Gastroesophageal sphincter (tissue), 4 donors: ENCODE data around the gene MAN2B2. TPM values are rescaled to one million over a fixed set of nuclear protein-coding genes. Genes with fewer than 3 reads are reported as not detected.

ENCODE experiments used
- ATAC-seq: fragments of 150-250 bp; one replicate; pipeline ENCODE4 v1.9.1; 2016; ENCODE audit warnings: mild to moderate bottlenecking, moderate library complexity
- H3K27ac ChIP-seq, 4 donors: fragments of 200-600 bp; sonication (generic) in 3 of 4; 1 replicate in 3 of 4; 2 replicates in 1 of 4; pipeline ENCODE4 v1.5.1; 2016 to 2019
- H3K27me3 ChIP-seq: fragments of 200-600 bp; sonication (generic); one replicate; pipeline ENCODE4 v1.5.1; 2019
- H3K36me3 ChIP-seq, 2 donors: fragments of 200-600 bp; sonication (generic); one replicate each; pipeline ENCODE4 v1.5.1; 2019; ENCODE audit warnings: control low read depth in 1 of 2
- H3K4me1 ChIP-seq, 3 donors: fragments of 200-600 bp; sonication (generic); 1 replicate in 2 of 3; 2 replicates in 1 of 3; pipeline ENCODE4 v1.5.1; 2016 to 2019; ENCODE audit warnings: control low read depth in 2 of 3
- H3K4me3 ChIP-seq, 2 donors: fragments of 200-600 bp; sonication (generic); one replicate each; pipeline ENCODE4 v1.5.1; 2019; ENCODE audit warnings: mild to moderate bottlenecking in 1 of 2, moderate library complexity in 1 of 2
- H3K9me3 ChIP-seq, 3 donors: fragments of 200-600 bp; sonication (generic); one replicate each; pipeline ENCODE4 v1.5.1; 2017 to 2019; ENCODE audit warnings: control low read depth in 2 of 3
- EP300 ChIP-seq: sonication (generic); formaldehyde crosslinking; IDR thresholded peaks from one replicate; pipeline ENCODE4 v1.6.1; 2017; ENCODE audit warnings: antibody characterized with exemption, mild to moderate bottlenecking
- POLR2A ChIP-seq, 2 donors: fragments of 450-650 bp; IDR thresholded peaks; one replicate each; pipeline ENCODE4 v1.6.1; 2017; ENCODE audit warnings: antibody characterized with exemption in 2 of 2, mild to moderate bottlenecking in 2 of 2, moderate library complexity in 1 of 2
- POLR2AphosphoS5 ChIP-seq: sonication (generic); formaldehyde crosslinking; IDR thresholded peaks from one replicate; pipeline ENCODE4 v1.6.1; 2017; ENCODE audit warnings: antibody characterized with exemption
- WGBS, 2 donors: methylation state at CpG; one replicate each; pipeline ENCODE4 v1.1.5; 2018; ENCODE audit warnings: low coverage in 1 of 2; 5-methylcytosine and 5-hydroxymethylcytosine counted together
- total RNA-seq, 4 donors: library from RNA; depleted of rRNA; stranded (reverse); fragments of >200 nt; gene quantifications; one replicate each; pipeline ENCODE4 v1.1.0, GENCODE V29; 2016
- TF ChIP-seq, protein P1 (sequence below), 4 experiments: fragments of 200-600 bp in 2 of 4; fragments of 450-650 bp in 2 of 4; sonication (generic) in 1 of 4; IDR thresholded peaks; one replicate each; pipeline ENCODE4 v1.5.1; 2017 to 2019; ENCODE audit warnings: antibody characterized with exemption in 4 of 4, mild to moderate bottlenecking in 2 of 4, moderate library complexity in 2 of 4

Gene MAN2B2
- total RNA-seq, 4 donors from 2014 or later, result 20.3 to 39.3 (median 34.3) TPM

DNA sequence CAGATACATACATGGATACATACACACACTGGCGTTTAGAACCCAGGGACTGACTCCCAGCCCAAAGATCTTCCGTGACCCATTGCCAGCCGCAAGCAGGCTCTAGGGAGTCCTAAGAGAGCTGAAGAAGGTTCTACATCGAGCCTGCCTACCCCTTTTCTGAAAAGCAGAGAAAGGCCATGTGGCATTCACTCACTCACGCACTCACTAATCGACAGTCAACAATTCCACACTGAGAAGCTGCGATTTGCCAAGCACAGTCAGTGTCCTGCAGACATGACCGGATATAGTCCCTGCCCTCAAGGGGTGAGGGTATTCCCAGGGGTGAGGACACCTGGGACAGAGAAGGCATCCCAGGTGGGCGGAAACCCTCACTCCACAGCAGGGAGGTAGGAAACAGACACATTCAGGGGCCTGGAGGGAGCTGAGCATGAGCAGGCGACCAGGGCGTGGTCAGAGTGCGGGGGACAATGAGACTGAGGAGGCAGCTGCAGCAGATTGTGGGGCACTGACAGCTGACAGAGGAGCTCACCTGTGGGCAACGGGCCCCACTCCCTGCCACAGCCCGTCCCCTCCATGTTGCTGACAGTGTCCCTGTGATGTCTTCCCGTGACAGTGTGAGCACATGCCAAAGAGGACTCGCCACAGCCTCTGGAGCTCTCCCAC, 13.2 kb upstream of the MAN2B2 start:
- 35 to 60% methylated on average over 2 to 4 of the region's 16 CpGs for WGBS, 2 donors
- H3K9me3 ChIP-seq, result no peaks in the 10 kb centered on the region

DNA sequence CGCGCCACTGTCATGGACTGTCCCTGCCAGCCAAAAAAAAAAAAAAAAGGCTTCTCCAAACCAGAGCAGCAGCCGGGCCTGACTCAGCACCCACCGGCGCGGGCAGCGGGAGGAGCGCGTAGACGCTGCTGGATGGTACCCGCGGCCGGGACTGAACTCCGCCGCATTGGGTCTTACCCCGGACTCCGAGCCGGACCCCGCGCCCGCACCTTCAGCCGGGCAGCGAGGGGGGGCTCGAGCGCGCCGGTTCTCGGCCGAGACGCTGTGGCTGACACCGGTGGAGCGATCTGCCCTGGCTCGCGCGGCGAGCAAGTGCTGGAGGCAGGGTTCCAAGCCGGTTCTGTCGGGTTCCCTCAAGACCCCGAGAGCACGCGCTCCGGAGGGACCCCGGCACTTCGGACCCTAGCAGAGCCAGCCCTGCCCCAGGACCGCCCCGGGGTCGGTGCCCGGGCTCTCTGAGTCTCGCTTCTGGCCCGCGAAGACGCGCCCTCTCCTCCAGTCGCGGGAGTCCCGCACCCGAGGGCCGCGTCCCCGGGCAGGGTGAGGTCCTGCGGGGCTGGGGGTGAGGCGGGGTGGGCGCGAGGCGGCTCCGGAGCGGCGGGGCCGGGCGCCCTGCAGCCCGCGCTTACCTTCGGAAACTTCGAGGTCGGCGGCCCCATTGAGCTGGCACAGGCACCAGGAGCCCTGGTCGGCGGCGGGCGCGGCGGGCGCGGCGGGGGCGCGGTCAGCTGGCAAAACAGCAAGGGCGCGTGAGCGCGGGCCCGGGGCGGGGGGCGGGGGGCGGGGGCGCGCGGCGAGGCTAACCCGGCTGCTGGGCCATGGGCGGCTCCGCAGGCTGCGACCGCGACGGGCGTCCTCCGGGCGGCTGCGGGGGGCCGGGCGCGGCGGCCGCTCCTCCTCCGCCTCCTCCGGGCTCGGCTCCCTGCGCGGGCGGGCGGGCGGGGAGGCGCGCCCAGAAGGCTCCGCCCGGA, 11.8 kb upstream of the MAN2B2 start:
- peak; percentile 33 for ATAC-seq
- Histone ChIP-seq H3K36me3 (no peaks in the 10 kb centered on the region), H3K9me3 (no peaks in the 10 kb centered on the region), H3K4me1 (peaks cover 0 to 19% (median 9%) of the 10 kb centered on the region in 3 donors), H3K27ac (no peak overlapping the region), H3K4me3 (peak overlapping the region; percentile 29 to 53), H3K27me3 (peaks cover 76% of the 10 kb centered on the region)
- 0% methylated on average over 6 of the region's 127 CpGs; no CpG with 5 or more reads in 1 of the 2 donors for WGBS, 2 donors
- TF ChIP-seq POLR2AphosphoS5 (no peak), POLR2A (IDR thresholded peaks at IDR 0.05) (no peak), EP300 (no peak)
- TF ChIP-seq, protein P1, sequence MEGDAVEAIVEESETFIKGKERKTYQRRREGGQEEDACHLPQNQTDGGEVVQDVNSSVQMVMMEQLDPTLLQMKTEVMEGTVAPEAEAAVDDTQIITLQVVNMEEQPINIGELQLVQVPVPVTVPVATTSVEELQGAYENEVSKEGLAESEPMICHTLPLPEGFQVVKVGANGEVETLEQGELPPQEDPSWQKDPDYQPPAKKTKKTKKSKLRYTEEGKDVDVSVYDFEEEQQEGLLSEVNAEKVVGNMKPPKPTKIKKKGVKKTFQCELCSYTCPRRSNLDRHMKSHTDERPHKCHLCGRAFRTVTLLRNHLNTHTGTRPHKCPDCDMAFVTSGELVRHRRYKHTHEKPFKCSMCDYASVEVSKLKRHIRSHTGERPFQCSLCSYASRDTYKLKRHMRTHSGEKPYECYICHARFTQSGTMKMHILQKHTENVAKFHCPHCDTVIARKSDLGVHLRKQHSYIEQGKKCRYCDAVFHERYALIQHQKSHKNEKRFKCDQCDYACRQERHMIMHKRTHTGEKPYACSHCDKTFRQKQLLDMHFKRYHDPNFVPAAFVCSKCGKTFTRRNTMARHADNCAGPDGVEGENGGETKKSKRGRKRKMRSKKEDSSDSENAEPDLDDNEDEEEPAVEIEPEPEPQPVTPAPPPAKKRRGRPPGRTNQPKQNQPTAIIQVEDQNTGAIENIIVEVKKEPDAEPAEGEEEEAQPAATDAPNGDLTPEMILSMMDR (IDR thresholded peaks at IDR 0.05), result no peak

More for the DNA sequence above, 13.2 kb upstream of the MAN2B2 start:
- Histone ChIP-seq H3K27me3 (peaks cover 89% of the 10 kb centered on the region), H3K4me1 (peaks cover 0 to 19% (median 9%) of the 10 kb centered on the region in 3 donors), H3K27ac (no peak overlapping the region), H3K36me3 (no peaks in the 10 kb centered on the region), H3K4me3 (no peak overlapping the region)
- no peak for ATAC-seq
- no peak for TF ChIP-seq EP300
- TF ChIP-seq, protein P1 (IDR thresholded peaks at IDR 0.05), result no peak

DNA sequence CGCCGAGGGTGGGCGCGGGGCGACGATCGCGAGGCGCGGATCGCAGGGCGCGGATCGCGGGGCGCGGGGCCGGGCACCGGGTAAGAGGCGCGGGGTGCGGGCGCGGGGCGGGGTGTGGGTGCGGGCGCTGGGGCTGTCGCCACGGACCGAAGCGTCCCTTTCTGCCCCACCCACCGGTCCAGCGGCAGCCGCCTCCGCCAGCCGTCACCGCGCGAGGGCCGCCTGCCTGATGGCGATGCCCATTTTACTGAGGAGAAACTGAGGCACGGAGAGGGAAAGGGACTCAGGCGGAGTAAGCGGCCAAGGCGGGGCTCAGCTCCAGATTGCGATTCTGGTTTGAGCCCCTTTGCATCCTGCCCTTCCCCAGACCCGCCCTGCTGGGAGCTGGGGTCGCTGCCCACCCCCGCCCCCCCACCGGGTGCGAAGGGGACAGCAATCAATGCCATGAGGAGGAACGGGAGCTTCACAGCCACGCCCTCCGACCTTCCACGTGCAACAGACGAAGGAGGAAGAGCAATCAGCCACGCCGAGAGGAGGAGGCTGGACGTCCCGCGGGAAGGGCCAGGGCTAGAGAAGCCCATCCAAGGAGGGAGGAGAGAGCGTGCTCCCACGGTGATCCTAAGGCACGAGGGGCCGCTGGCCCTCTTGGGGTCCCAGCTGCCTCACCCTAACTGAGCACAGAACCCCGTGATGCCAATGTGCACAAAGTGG, 10.9 kb upstream of the MAN2B2 start:
- TF ChIP-seq, protein P1 (IDR thresholded peaks at IDR 0.05), result no peak
- TF ChIP-seq POLR2AphosphoS5, result no peak
- TF ChIP-seq POLR2A (IDR thresholded peaks at IDR 0.05), result no peak
- no peak for TF ChIP-seq EP300
- Histone ChIP-seq H3K4me3 (peak overlapping the region in 1 of 2 donors; percentile 53), H3K9me3 (no peaks in the 10 kb centered on the region), H3K27ac (no peak overlapping the region), H3K27me3 (peaks cover 67% of the 10 kb centered on the region), H3K4me1 (peaks cover 0 to 19% (median 9%) of the 10 kb centered on the region in 3 donors), H3K36me3 (no peaks in the 10 kb centered on the region)
- WGBS, 2 donors, result 0% methylated on average over 3 of the region's 66 CpGs; no CpG with 5 or more reads in 1 of the 2 donors
- no peak for ATAC-seq

DNA sequence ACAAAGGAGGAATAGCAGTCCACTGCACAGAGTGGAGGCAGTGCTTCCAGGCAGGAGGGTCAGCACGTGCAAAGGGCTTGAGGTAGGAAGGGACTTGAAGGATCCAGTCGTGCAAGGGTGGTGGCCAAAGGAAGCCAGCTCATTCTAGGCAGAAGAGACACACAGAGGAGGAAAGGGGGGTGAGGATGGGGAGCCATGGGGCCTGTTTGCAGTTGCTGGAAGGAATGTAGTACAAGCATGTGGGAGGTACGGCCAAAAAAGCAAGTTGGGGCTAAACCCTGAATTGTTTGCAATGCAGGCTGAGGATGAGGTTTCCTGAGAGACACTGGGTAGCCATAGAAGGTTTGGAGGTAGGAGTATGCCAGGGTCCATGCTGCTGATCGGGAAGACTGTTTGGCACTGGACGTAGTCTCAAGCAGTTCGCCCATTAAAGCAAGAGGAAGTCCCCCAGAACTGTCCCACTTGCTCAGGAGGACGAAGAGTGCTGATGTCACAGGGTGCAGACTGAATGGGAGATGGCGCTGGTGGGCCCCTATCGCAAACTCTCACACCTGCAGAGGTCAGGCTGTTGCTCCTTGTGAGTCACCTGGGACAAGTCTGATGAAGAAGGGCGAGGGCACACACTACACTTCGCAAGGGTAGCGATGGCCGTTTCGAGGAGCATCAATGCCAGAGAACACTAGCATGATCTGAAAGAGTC, 9.1 kb upstream of the MAN2B2 start:
- ATAC-seq, result no peak
- Histone ChIP-seq H3K4me3 (no peak overlapping the region), H3K9me3 (no peaks in the 10 kb centered on the region), H3K4me1 (peaks cover 0 to 19% (median 9%) of the 10 kb centered on the region in 3 donors), H3K36me3 (no peaks in the 10 kb centered on the region), H3K27me3 (peaks cover 49% of the 10 kb centered on the region), H3K27ac (no peak overlapping the region)
- TF ChIP-seq POLR2AphosphoS5, result no peak
- TF ChIP-seq, protein P1 (IDR thresholded peaks at IDR 0.05), result no peak
- WGBS, 2 donors, result 63 to 72% methylated on average over 8 to 10 of the region's 14 CpGs
